GM21360 (cell line): ENCODE measurements around the gene NCR3LG1.

Experiments used
- ATAC-seq: cut with Tn5 transposase; IDR thresholded peaks from one replicate; pipeline ENCODE4 v1.9.1; 2021; ENCODE audit warnings: mild to moderate bottlenecking, moderate library complexity; ENCODE audit not compliant: unreplicated experiment

Gene NCR3LG1

DNA sequence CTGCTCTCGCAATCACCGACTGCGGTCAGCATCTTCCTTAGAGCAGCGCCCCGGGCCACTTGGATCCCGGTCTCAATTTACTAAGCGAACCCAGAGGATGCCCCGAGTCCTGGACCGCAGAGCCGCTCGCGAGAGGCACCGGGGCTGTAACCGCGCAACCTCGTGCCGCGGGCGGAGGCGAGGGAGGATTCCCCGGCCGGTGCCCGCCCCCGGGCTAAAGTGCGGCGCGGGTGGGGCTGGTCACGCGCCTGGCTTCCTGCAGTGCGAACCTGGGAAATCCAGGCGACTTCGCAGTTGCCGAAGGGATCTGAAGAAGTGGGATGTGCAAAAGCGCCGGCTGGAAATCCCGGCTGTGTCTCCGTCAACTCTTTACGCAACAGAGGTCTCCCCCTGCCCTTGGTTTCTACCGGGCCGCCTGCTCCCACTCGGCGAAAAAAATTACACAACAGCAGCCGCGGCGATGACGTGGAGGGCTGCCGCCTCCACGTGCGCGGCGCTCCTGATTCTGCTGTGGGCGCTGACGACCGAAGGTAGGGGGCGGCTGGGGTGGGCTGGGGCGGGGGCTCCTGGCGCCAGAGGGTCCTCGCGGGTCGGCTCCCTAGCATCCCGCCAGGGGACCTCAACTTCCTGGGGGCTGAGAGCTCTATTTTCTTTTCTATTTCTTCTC, at the start of gene NCR3LG1:
NCR3LG1 (plus strand) TSS at position 291 of the 667 bp plus-strand sequence; CDS start at position 461, 170 bp downstream.
- ATAC-seq: no peak

DNA sequence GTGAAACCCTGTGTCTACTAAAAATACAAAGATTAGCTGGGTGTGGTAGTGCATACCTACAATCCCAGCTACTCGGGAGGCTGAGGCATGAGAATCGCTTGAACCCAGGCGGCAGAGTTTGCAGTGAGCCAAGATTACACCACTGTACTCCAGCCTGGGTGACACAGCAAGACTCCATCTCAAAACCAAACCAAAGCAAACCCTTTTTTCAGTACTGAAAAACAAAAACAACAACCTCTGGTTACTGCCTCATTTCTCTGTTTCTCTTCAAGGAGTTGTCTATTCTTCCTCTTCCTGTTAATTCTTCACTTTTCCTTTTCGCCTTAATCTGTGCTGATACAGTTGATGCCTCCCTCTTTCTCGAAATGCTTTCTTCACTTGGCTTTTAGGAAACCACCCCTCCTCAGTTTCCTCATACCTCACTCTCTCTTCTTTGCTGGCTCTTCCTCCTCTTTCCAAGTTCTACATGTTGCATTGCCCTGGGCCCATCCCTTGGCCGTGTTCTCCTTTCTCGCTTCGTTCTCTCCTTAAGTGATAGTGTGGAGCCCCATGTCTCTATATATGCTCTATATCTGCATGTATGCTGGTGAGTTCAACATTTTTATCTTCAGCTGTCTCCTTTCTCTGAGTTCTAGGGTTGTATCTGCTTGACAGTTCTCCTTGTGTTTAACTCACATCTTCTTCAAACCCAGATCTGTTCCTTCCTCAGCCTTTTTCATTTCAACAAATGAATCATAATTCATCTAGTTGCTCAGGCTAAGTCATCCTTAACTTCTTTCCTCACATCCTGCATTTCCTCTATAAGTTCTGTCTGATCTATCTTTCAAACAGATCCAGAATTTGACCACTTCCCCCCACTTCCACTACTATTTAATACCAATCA, 38.0 kb upstream of the NCR3LG1 start:
- ATAC-seq: no peak

- ATAC-seq: no peak
Measured at GRCh38 chr11:17314232-17314547, 37.4 kb upstream of the NCR3LG1 start.

DNA sequence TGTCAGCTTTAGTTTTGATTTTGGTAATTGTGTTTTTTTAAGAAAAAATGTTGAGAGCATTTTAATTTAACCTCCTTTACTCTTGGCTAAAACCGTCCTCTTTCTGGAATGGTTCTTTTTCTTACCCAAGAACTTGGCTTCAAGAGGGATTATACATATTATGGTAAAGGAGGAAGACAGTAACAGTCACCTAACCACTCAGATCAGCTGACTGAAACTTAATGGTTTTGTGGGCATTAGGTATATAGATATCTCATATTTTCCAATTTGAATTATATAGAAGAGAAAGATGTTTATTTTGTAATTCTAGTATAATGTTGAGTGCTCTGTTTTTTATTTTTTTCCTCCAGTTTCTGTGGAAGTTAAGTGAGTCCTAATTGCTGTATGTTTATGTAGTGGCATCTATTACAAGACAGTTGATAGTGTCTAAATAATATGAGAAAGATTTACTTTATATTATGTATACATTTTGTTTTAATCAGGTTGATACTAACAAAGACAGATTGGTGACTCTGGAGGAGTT, 36.6 kb upstream of the NCR3LG1 start:
- ATAC-seq: no peak

- no peak for ATAC-seq
Measured at GRCh38 chr11:17328871-17329494, 22.6 kb upstream of the NCR3LG1 start.

DNA sequence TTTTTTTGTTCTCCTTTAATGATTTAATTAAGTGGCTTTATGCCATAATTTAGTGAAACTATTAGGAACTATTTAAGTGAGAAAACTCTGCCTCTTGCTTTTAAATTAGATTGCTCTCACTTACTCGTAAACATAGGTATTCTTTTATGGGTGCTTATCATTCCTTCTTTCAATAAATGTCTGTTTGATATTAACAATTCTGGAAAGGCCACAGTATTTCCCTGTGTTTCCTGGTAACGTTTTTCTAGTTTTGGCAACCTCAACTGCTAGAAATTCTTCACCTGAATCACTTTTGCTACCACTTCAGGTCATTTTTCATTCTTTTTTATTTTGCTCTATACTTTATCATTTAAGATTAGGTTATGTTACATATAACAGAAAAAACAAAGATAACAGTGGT, 19.9 kb upstream of the NCR3LG1 start:
- no peak for ATAC-seq

- no peak for ATAC-seq
Measured at GRCh38 chr11:17333799-17334586, 17.6 kb upstream of the NCR3LG1 start.

- no peak for ATAC-seq
Measured at GRCh38 chr11:17343257-17343656, 8.3 kb upstream of the NCR3LG1 start.

DNA sequence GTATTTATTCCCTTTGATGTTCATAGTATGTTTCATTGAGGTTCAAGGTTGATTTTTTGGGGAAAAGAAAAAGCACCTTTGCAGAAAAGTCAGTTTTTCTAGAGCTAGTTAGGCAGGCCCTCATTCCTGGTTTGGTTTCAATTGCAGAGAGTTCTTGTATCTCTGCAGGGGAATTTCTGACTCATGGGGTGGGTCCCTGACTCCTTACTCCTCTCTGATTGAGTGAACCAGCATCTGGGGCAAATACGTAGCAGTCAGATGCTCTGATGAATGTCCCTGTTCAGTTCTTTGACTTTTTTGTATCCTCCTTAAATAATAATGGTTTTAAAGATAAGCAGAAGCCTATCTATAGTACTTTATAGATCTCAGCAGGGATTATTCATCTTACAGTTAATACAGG, 7.7 kb upstream of the NCR3LG1 start:
- ATAC-seq: no peak

DNA sequence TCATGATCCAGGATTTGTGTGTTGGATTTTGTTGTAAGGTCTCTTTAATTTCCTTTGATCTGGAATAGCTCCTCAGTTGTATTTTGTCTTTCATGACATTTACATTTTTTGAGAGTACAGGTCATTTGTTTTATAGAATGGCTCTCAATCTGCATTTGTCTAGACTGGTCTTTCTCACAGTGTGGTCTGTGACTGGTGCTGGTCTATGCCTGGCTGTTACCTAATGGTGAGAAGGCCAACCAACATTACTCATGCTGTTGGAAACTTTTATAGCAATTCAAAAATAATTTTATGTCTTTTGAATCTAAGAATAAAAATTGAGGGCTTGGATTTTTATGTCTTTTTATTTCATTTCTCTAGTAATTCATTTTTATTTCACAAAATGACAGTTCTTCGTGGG, 3.9 kb upstream of the NCR3LG1 start:
- no peak for ATAC-seq

- no peak for ATAC-seq
Measured at GRCh38 chr11:17350455-17351171, 987 bp upstream of the NCR3LG1 start.

DNA sequence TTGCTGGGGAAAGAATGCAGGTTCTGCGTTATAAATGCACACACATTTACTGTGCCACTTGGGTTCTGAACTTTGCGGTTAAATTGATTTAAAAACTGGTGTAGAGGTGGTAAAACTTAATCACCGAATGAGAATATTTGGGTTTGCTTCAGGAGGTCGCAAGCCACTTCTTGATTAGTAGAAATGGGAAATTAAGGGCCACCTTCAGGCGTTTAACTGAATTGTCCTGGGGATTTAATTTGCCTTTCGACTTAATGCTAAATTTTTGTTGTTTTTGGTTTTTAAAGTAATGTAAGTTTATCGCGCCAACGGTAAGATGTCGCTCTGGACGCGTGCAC, 459 bp upstream of the NCR3LG1 start:
- ATAC-seq: no peak

GRCh38 chr11:17352950-17353820, 1.6 kb downstream of the NCR3LG1 start:
- ATAC-seq: peak; percentile 37

DNA sequence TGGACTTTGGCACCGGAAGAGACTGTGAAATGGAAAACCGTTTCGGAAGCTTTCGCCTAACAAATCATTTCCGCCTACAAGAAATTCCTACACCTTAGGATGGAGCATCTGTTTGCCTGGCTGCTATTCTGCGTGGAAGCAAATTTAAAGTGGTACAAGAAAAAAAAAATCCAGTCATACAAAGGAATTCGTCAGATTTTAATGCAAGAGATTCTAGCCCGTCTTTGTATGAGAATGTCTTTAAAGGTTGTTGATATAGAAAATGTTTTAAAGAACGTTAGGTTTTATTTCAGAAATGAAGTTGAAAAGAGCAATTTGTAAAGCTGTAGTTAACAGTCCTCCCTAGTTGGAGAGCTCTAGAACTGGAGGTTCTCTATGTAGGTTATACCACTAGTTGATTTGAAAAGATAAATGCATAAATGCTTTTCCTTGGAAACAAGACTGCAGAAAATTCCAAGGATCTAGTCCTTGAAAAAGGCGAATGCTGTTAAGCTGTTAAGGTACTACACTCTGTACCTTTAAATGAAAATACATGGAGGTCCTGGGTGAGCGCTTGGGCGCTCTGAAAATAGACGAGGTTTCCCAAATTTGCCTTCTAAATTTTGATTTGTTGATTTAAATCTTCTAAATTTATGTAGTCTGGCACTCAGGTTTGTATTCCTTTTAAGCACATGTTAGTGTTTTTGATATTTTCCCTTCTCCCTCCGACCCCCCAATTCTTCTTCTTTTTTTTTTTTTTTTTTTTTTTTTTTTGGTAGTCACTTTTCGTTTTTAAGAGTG, 2.4 kb downstream of the NCR3LG1 start:
- ATAC-seq: no peak

DNA sequence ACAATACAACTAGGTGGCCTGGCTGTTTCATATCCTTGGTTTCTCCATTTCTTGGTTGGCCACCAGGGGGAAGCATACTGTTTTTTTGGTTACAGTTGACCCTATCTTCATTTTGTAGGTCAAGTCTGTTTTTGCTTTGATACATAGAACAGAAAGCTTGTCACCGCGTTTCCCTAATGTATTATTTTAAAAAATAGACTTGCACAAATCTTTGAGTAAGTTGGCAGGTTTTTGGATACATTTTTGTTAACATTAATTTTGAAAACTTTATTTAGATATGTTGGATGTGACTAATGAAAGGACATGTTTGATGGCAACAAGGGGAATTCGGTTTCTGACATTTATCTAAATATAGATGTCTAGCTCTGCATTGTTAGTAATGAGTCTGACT, 3.0 kb downstream of the NCR3LG1 start:
- ATAC-seq: no peak

GRCh38 chr11:17366495-17366894, 14.9 kb downstream of the NCR3LG1 start:
- ATAC-seq: no peak

- no peak for ATAC-seq
Measured at GRCh38 chr11:17368551-17368950, 17.0 kb downstream of the NCR3LG1 start.

DNA sequence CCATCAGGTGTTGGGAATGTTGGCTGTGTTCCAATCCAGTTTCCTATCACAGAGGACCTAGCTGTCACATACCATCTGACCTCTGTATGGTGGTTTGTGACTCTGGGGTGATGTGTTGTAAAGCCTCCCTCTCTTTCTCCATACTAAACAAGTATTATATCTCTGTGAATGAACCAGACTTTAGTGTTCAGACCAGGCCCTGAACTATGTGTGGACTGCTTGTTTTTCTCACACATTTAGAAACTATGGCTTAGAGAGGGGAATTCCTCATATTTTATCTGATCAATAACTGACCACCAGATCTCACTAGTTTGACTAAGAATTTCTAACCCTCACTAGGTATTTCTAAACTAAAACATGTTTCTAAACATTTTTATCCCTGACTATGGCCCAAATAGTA, 17.5 kb downstream of the NCR3LG1 start:
- no peak for ATAC-seq
